SU-DHL-6 (cell line): Measurements from ENCODE around the gene COL23A1.
"Not testable (repeated sequence)": the region's sequence is repeated elsewhere in the genome, so short reads cannot be mapped to it uniquely, and the experiment has no call there.

ENCODE experiments used
- H2AFZ ChIP-seq: fragments of 200-600 bp; sonication (generic); 2 replicates; pipeline ENCODE4 v1.6.1; 2014; ENCODE audit warnings: low read depth, mild to moderate bottlenecking, moderate library complexity, mixed read lengths, antibody characterized with exemption, low read length; ENCODE audit not compliant: severe bottlenecking
- H3F3A ChIP-seq: fragments of 200-600 bp; shearing (Covaris generic); 2 replicates; pipeline ENCODE4 v1.6.0; 2016; ENCODE audit warnings: antibody characterized with exemption, mild to moderate bottlenecking; ENCODE audit not compliant: insufficient read depth
- H3K27ac ChIP-seq: fragments of 200-600 bp; sonication (generic); 2 replicates; pipeline ENCODE4 v1.5.1; 2016; ENCODE audit warnings: low read depth, mild to moderate bottlenecking, low read length, moderate library complexity, mixed read lengths
- H3K27me3 ChIP-seq: fragments of 200-600 bp; sonication (generic), shearing (Covaris generic); 2 replicates; pipeline ENCODE4 v1.6.0; 2014; ENCODE audit warnings: mild to moderate bottlenecking, low read length
- H3K36me3 ChIP-seq: fragments of 200-600 bp; sonication (generic); 2 replicates; pipeline ENCODE4 v1.6.1; 2014; ENCODE audit warnings: mild to moderate bottlenecking, low read length, mixed read lengths
- H3K4me2 ChIP-seq: fragments of 300-600, 200-600 bp; shearing (Covaris generic), sonication (generic); 2 replicates; pipeline ENCODE4 v1.6.0; 2014; ENCODE audit warnings: low read length, low read depth, mild to moderate bottlenecking; ENCODE audit not compliant: poor library complexity, severe bottlenecking
- H3K4me3 ChIP-seq: fragments of 200-600 bp; sonication (generic); 2 replicates; pipeline ENCODE4 v1.5.1; 2014; ENCODE audit warnings: antibody characterized with exemption, low read length, mild to moderate bottlenecking, mixed read lengths; ENCODE audit not compliant: insufficient read depth, poor library complexity, severe bottlenecking
- H3K79me2 ChIP-seq: fragments of 200-600 bp; sonication (generic); 2 replicates; pipeline ENCODE4 v1.6.1; 2014; ENCODE audit warnings: mild to moderate bottlenecking, low read length, moderate library complexity; ENCODE audit not compliant: insufficient read depth
- H3K9ac ChIP-seq: fragments of 200-600 bp; sonication (generic); 2 replicates; pipeline ENCODE4 v1.7.0; 2014; ENCODE audit warnings: mild to moderate bottlenecking, low read length
- H3K9me2 ChIP-seq: fragments of 200-600 bp; sonication (generic); replicated peaks from 2 replicates; pipeline ENCODE4 v1.6.1; 2014; ENCODE audit warnings: low read length; ENCODE audit not compliant: insufficient read depth
- H3K9me3 ChIP-seq: fragments of 200-600 bp; sonication (generic); 2 replicates; pipeline ENCODE4 v1.6.1; 2014; ENCODE audit warnings: low read length, mixed read lengths; ENCODE audit not compliant: insufficient read depth
- H4K20me1 ChIP-seq: fragments of 200-600 bp; sonication (generic); 2 replicates; pipeline ENCODE4 v1.6.1; 2014; ENCODE audit warnings: low read depth, mild to moderate bottlenecking, antibody characterized with exemption, low read length, moderate library complexity, mixed read lengths
- CTCF ChIP-seq: fragments of 200-600 bp; sonication (generic); IDR thresholded peaks from one replicate; pipeline ENCODE4 v1.5.1; 2017; ENCODE audit warnings: antibody characterized with exemption, mild to moderate bottlenecking, low read length, moderate library complexity; ENCODE audit not compliant: insufficient read depth, poor library complexity, severe bottlenecking
- EZH2phosphoT487 ChIP-seq: fragments of 200-600 bp; sonication (generic), shearing (Covaris generic); conservative IDR thresholded peaks from 2 replicates; pipeline ENCODE4 v1.6.1; 2018; ENCODE audit warnings: mild to moderate bottlenecking, antibody characterized with exemption, low read length, moderate library complexity, mixed read lengths

Gene COL23A1

GRCh38 chr5:178305801-178306200, 284.4 kb downstream of the COL23A1 start:
- Histone ChIP-seq H3K9me3 (peaks cover 22% of the 10 kb centered on the region; the same call in 1 of the 2 replicates), H3K36me3 (no peaks in the 10 kb centered on the region), H3F3A (peaks cover 6% of the 10 kb centered on the region), H3K9me2 (no peaks in the 10 kb centered on the region), H3K27ac (no peak overlapping the region), H3K27me3 (no peaks in the 10 kb centered on the region), H3K79me2 (no peaks in the 10 kb centered on the region), H4K20me1 (no peaks in the 10 kb centered on the region), H3K4me3 (no peak overlapping the region), H3K4me2 (no peak overlapping the region), H2AFZ (no peak overlapping the region), H3K9ac (no peak overlapping the region)
- TF ChIP-seq EZH2phosphoT487 (no peak), CTCF (no peak)

DNA sequence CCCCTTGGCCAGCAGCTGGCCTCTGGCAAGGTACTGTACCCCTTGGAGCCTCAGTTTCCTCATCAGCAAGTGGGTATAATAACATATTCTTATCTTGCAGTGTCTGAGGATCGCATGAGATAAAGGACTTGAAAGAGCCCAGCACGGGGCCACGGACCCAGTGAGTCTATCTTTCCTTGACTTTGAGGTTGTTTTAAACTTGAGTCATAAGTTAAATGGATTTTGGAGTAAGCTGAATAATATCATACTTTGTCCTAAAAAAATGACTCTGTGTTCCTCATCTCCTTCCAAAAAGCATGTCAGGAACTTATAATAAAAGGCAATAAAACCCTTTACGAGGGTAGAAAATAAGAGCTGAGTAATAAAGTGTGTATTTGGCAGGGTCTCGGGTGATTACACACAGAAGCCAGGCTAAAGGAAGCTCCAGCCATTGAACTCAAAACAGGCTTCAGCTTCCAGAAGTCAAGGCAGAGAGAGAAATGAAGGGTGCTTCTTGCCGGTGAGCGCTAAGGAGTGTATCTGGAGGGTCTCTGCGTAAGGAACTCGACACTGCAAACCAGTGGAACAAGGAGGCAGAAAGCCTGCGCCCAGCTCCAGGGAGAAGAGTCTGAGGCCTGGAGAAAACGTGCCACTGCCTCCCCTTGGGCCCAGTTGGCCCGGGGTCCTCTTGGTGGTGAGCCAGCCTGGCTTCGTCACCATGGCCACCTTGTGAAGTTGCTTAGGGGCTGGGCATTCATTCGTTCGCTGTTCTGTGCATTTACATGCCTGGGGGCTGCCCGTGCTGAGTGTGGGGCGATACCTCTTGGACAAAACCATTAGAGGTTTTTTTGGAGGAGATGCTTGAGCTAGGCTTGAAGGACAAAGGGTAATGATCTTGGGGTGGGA, 285.2 kb downstream of the COL23A1 start:
- Histone ChIP-seq H4K20me1 (no peaks in the 10 kb centered on the region), H3K27ac (no peak overlapping the region), H3K4me3 (no peak overlapping the region), H3K79me2 (no peaks in the 10 kb centered on the region), H3K4me2 (no peak overlapping the region), H3F3A (peaks cover 6% of the 10 kb centered on the region), H3K36me3 (no peaks in the 10 kb centered on the region), H3K9me3 (peaks cover 22% of the 10 kb centered on the region; the same call in 1 of the 2 replicates), H2AFZ (no peak overlapping the region), H3K27me3 (no peaks in the 10 kb centered on the region), H3K9me2 (no peaks in the 10 kb centered on the region), H3K9ac (no peak overlapping the region)
- TF ChIP-seq EZH2phosphoT487: no peak
- no peak for TF ChIP-seq CTCF

DNA sequence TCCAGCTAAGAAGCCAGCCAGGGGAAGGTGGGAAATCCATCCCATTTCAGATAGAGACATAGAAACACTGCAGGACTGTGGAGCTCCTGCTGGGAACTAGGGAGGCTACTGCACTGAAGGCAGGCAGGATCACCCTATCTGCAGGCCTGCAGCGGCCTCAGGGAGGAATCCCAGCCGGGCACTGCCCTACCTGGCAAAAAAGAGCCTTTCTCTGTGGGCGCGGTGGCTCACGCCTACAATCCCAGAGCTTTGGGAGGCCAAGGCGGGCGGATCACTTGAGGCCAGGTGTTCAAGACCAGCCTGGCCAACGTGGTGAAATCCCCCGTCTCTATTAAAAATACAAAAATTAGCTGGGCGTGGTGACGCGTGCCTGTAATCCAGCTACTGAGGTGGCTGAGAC, 286.2 kb downstream of the COL23A1 start:
- no peaks in the 10 kb centered on the region for H3K9me2 ChIP-seq
- H3K79me2 ChIP-seq: no peaks in the 10 kb centered on the region
- no peak overlapping the region for H2AFZ ChIP-seq
- no peak overlapping the region for H3K27ac ChIP-seq
- no peak overlapping the region for H3K4me2 ChIP-seq
- no peak overlapping the region for H3K9ac ChIP-seq
- H3K4me3 ChIP-seq: no peak overlapping the region
- H3K36me3 ChIP-seq: no peaks in the 10 kb centered on the region
- no peaks in the 10 kb centered on the region for H3K27me3 ChIP-seq
- TF ChIP-seq CTCF (no peak), EZH2phosphoT487 (no peak)
- H3K9me3 ChIP-seq: peaks cover 22% of the 10 kb centered on the region; the same call in 1 of the 2 replicates
- no peaks in the 10 kb centered on the region for H4K20me1 ChIP-seq
- peaks cover 6% of the 10 kb centered on the region for H3F3A ChIP-seq

- Histone ChIP-seq H3K27ac (peak overlapping the region; percentile 72), H3K9me3 (peaks cover 22% of the 10 kb centered on the region; the same call in 1 of the 2 replicates)
- H3K9me2 ChIP-seq, H3F3A ChIP-seq, H4K20me1 ChIP-seq, H3K4me2 ChIP-seq, H3K79me2 ChIP-seq, H3K36me3 ChIP-seq, H3K27me3 ChIP-seq, H3K4me3 ChIP-seq, H2AFZ ChIP-seq, H3K9ac ChIP-seq: not testable (repeated sequence)
Observed at GRCh38 chr5:178302321-178302720, 287.9 kb downstream of the COL23A1 start.
